Measurements from ENCODE around the gene ZBTB20. TPM values are rescaled to one million over a fixed set of nuclear protein-coding genes. Genes with fewer than 3 reads are reported as not detected.

Gene ZBTB20
- total RNA-seq, 4 donors from 2014 or later, result 69.9 to 112 (median 80.8) TPM

DNA sequence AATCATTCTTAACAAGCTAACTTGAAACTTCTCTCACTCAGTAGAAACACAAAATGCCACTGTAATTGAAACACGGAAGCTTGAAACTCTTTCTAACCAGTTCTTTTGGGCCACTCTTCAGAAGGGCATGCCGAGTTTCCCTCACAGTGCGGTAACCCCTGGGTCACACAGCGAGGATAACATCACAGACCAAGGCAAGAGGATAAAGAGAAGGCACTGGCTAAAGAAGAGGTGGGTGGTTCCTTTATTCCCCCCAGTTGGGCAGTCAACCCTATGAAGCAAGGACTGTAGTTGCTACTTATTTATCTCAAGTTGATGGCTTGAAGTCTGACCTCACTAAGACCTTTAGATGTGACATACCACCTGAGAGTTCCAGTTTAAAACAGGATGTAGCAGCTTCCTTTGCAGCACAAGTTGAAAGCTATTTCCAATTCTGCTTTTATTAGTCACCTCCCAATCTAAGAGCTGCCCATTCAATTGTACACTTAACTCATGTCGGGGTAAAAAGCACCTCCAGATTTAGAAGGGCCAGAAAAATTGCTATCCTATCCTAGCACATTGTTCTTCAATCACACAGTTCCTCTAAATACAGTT is 580.8 kb downstream of the ZBTB20 start:
- WGBS, result 82% methylated on average over 5 of the region's 5 CpGs
- no peak overlapping the region for H3K27ac ChIP-seq (replicated peaks in 1 of 4)

DNA sequence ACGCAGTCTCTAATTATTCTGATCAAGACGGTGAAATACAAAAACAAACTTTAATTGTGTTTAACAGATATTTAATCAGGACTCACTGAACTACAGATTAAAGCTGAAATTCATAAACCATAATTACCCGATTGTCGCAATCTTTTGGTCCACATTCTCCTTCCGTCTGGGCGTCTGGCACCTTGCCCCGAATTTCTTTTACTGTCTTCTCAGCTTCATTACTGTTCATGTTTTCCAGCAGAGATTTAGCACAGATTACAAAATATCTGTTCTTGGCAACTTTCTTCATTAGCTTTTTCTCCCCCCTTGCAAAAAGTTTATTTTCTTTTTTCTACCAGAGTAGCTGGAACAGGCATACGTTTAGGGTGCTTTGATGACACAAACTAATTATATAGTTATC is 581.9 kb downstream of the ZBTB20 start:
- TF ChIP-seq EP300 (IDR thresholded peaks at IDR 0.05) (no peak), POLR2A (IDR thresholded peaks at IDR 0.05; ENCODE audit: low read depth) (no peak), POLR2AphosphoS5 (IDR thresholded peaks at IDR 0.05) (no peak)
- TF ChIP-seq, protein P1, sequence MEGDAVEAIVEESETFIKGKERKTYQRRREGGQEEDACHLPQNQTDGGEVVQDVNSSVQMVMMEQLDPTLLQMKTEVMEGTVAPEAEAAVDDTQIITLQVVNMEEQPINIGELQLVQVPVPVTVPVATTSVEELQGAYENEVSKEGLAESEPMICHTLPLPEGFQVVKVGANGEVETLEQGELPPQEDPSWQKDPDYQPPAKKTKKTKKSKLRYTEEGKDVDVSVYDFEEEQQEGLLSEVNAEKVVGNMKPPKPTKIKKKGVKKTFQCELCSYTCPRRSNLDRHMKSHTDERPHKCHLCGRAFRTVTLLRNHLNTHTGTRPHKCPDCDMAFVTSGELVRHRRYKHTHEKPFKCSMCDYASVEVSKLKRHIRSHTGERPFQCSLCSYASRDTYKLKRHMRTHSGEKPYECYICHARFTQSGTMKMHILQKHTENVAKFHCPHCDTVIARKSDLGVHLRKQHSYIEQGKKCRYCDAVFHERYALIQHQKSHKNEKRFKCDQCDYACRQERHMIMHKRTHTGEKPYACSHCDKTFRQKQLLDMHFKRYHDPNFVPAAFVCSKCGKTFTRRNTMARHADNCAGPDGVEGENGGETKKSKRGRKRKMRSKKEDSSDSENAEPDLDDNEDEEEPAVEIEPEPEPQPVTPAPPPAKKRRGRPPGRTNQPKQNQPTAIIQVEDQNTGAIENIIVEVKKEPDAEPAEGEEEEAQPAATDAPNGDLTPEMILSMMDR (IDR thresholded peaks at IDR 0.05), result no peak
- Histone ChIP-seq H3K4me3 (no peak overlapping the region), H3K27me3 (no peaks in the 10 kb centered on the region), H3K27ac (replicated peaks in 1 of 4) (no peak overlapping the region), H3K36me3 (no peaks in the 10 kb centered on the region), H3K4me1 (peaks cover 6 to 36% (median 17%) of the 10 kb centered on the region in 4 donors), H3K9me3 (no peaks in the 10 kb centered on the region)
- intact Hi-C loops (cut with DNase I), result no loop called here
- WGBS, result 85% methylated on average over 8 of the region's 8 CpGs
- no peak for DNase-seq (ENCODE audit: extremely low spot score)

More for the DNA sequence above, 580.8 kb downstream of the ZBTB20 start:
- intact Hi-C loops (cut with DNase I), result no loop called here
- Histone ChIP-seq H3K9me3 (no peaks in the 10 kb centered on the region), H3K36me3 (no peaks in the 10 kb centered on the region), H3K27me3 (no peaks in the 10 kb centered on the region), H3K4me3 (no peak overlapping the region), H3K4me1 (peaks cover 6 to 40% (median 19%) of the 10 kb centered on the region in 4 donors)
- TF ChIP-seq, protein P1 (IDR thresholded peaks at IDR 0.05), result no peak
- TF ChIP-seq POLR2A (IDR thresholded peaks at IDR 0.05; ENCODE audit: low read depth) (no peak), POLR2AphosphoS5 (IDR thresholded peaks at IDR 0.05) (no peak), EP300 (IDR thresholded peaks at IDR 0.05) (no peak)
- no peak for DNase-seq (ENCODE audit: extremely low spot score)

DNA sequence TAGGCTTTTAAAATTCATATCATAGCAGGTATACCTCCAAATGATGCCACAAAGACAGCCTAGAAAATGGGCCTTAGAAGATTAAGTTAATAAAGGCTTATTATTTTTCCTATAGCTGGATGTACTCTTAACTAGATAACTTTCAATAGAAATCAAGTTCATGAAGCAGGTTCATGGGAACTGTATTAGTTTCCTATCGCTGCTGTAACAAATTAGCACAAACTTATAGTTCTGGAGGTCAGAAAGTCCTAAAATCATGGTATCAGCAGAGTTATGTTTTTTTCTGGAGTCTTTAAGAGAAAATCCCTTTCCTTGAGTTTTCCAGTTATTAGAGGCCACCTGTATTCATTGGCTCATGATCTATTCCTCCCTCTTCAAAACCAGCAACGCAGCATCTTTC is 583.4 kb downstream of the ZBTB20 start:
- Histone ChIP-seq H3K4me3 (no peak overlapping the region), H3K27me3 (no peaks in the 10 kb centered on the region), H3K9me3 (no peaks in the 10 kb centered on the region), H3K4me1 (peaks cover 6 to 32% (median 17%) of the 10 kb centered on the region in 4 donors), H3K36me3 (no peaks in the 10 kb centered on the region), H3K27ac (replicated peaks in 1 of 4) (no peak overlapping the region)
- 100% methylated on average over 2 of the region's 2 CpGs for WGBS
- DNase-seq (ENCODE audit: extremely low spot score), result no peak
- TF ChIP-seq, protein P1 (IDR thresholded peaks at IDR 0.05), result no peak
- TF ChIP-seq EP300 (IDR thresholded peaks at IDR 0.05) (no peak), POLR2AphosphoS5 (IDR thresholded peaks at IDR 0.05) (no peak), POLR2A (IDR thresholded peaks at IDR 0.05; ENCODE audit: low read depth) (no peak)
- intact Hi-C loops (cut with DNase I), result no loop called here

DNA sequence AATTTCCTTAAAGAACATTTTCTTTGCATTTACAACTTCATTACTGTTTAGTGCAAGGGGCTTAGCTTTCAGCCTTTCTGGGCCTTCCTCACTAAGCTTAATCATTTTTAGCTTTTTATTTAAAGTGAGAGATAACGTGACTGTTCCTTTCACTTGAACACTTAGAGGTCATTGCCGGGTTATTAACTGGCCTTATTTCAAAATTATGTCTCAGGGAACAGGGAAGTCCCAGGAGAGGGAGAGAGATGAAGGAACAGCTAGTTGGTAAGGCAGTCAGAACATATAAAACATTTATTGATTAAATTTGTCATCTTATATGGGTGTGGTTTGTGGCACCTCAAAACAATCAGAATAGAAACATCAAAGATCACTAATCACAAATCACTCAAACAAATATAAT is 584.5 kb downstream of the ZBTB20 start:
- TF ChIP-seq EP300 (IDR thresholded peaks at IDR 0.05), result no peak
- TF ChIP-seq, protein P1 (IDR thresholded peaks at IDR 0.05), result no peak
- TF ChIP-seq POLR2AphosphoS5 (IDR thresholded peaks at IDR 0.05), result no peak
- no peak for TF ChIP-seq POLR2A (IDR thresholded peaks at IDR 0.05; ENCODE audit: low read depth)
- no peaks in the 10 kb centered on the region for H3K9me3 ChIP-seq
- no peak overlapping the region for H3K27ac ChIP-seq (replicated peaks in 1 of 4)
- no peaks in the 10 kb centered on the region for H3K27me3 ChIP-seq
- H3K4me3 ChIP-seq, result no peak overlapping the region
- DNase-seq (ENCODE audit: extremely low spot score), result no peak
- H3K4me1 ChIP-seq, result peaks cover 11 to 27% (median 17%) of the 10 kb centered on the region in 4 donors
- WGBS, result 74% methylated on average over 2 of the region's 2 CpGs
- intact Hi-C loops (cut with DNase I), result no loop called here
- H3K36me3 ChIP-seq, result no peaks in the 10 kb centered on the region

DNA sequence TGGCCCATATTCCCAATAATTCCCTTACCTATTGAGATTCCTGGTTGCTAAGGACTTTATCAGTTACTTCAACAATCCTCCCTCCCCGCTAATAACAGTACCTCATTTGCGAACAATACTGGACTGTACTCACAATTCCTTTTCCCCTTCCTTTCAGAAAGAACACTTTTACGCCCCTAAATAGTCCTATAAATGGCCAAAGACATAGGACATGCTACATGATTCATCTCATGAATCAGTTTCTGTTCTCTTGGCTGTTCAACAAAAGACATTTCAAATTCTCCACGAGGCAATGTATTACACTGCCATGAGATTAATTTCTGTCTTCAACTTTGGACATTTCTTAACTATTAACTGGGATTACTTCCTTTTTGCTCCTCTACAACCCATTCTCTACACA is 588.8 kb downstream of the ZBTB20 start:
- TF ChIP-seq POLR2AphosphoS5 (IDR thresholded peaks at IDR 0.05), result no peak
- no peak for TF ChIP-seq EP300 (IDR thresholded peaks at IDR 0.05)
- TF ChIP-seq, protein P1 (IDR thresholded peaks at IDR 0.05), result no peak
- TF ChIP-seq POLR2A (IDR thresholded peaks at IDR 0.05; ENCODE audit: low read depth), result no peak
- Histone ChIP-seq H3K9me3 (no peaks in the 10 kb centered on the region), H3K4me3 (no peak overlapping the region), H3K27ac (replicated peaks in 1 of 4) (no peak overlapping the region), H3K4me1 (peaks cover 3 to 25% (median 6%) of the 10 kb centered on the region in 4 donors), H3K27me3 (no peaks in the 10 kb centered on the region), H3K36me3 (no peaks in the 10 kb centered on the region)
- intact Hi-C loops (cut with DNase I), result no loop called here
- WGBS, result 58% methylated on average over 4 of the region's 4 CpGs
- DNase-seq (ENCODE audit: extremely low spot score), result no peak

Data from esophagus muscularis mucosa (tissue), 4 donors.